ENCODE measurements around the gene PLEKHA3. TPM values are rescaled to one million over a fixed set of nuclear protein-coding genes. Genes with fewer than 3 reads are reported as not detected.
A peak's percentile ranks its signal among the peaks of the same experiment; 100 is the strongest.

Gene PLEKHA3
- total and polyA plus RNA-seq, 10 of the 15 experiments (the other 5 are each of a cell fraction or from before 2014, with no cell fraction given), result 1.4 to 21.1 (median 7.4) TPM

- no TSS peak for BruUV-seq (replicated peaks)
- Histone ChIP-seq H2AFZ (ENCODE audit: control insufficient read depth, low read depth, low read length) (no peak overlapping the region), H3K9me3 (replicated peaks; ENCODE audit: control insufficient read depth, insufficient read depth, low read length) (no peaks in the 10 kb centered on the region; the same call in 2 of the 3 replicates), H3K4me3 (peak overlapping the region; percentile 41; the same call in 1 of the 2 replicates), H3K79me2 (ENCODE audit: control insufficient read depth, insufficient read depth, low read length) (peaks cover 63% of the 10 kb centered on the region), H3K9ac (ENCODE audit: control insufficient read depth, insufficient read depth, low read length) (no peak overlapping the region; the same call in 1 of the 2 replicates), H3K27ac (ENCODE audit: control insufficient read depth, insufficient read depth) (peak overlapping the region; percentile 84), H4K20me1 (ENCODE audit: control insufficient read depth, insufficient read depth) (no peaks in the 10 kb centered on the region), H3K4me2 (ENCODE audit: control insufficient read depth, insufficient read depth) (peak overlapping the region; percentile 56), H3K4me1 (ENCODE audit: control insufficient read depth, insufficient read depth, low read length) (peaks cover 33% of the 10 kb centered on the region), H3K27me3 (replicated peaks in 1 of 2; ENCODE audit: control insufficient read depth in 2 of 2, insufficient read depth in 2 of 2, low read length in 1 of 2) (no peaks in the 10 kb centered on the region), H3K36me3 (ENCODE audit: control insufficient read depth in 2 of 2, insufficient read depth in 2 of 2, low read length in 1 of 2) (peaks cover 3 to 11% of the 10 kb centered on the region in 2 experiments)
- intact Hi-C loops (cut with micrococcal nuclease; ENCODE audit: unreplicated experiment) (loop anchor here (10.0 kb wide), 1 partner anchor 726 kb away; no protein-coding TSS in a partner anchor), in situ Hi-C loops (cut with MboI) (no loop called here)
- ChIA-PET RAD21 (ENCODE audit: unreplicated experiment) (interaction anchor here (0.7 to 4.8 kb wide), 4 partner anchors 11 to 124 kb away, joined by 3 to 29 read pairs (median 8); partner anchors contain the start of gene PLEKHA3), SMC1A (ENCODE audit: uncharacterized antibody, unreplicated experiment) (interaction anchor here (1.1 to 2.4 kb wide), 7 partner anchors 10 to 127 kb away, joined by 3 to 18 read pairs (median 5); no protein-coding TSS in a partner anchor), CTCF (interaction anchor here (0.7 to 2.7 kb wide), 5 partner anchors 21 to 172 kb away, joined by 3 to 15 read pairs (median 4); partner anchors contain the start of gene PLEKHA3), POLR2A (interaction anchor here (1.2 to 1.4 kb wide), 2 partner anchors 8 to 49 kb away, joined by 3 to 6 read pairs; partner anchors contain the start of gene PLEKHA3)
- no peak for FAIRE-seq
- DNase-seq (ENCODE audit: low read depth, low spot score), result no peak
- 34% methylated on average over 2 of the region's 2 CpGs for WGBS (ENCODE audit: insufficient coverage, insufficient replicate concordance, low lambda C conversion rate, missing lambda C conversion rate)
- peak; percentile 12 for ATAC-seq
- no peak for TF ChIP-seq ZNF217 (IDR thresholded peaks at IDR 0.05)
- TF ChIP-seq HDAC2 (IDR thresholded peaks at IDR 0.05), result no peak
- TF ChIP-seq RUNX3 (IDR thresholded peaks at IDR 0.05; ENCODE audit: low read length), result peak; percentile 33; the same call in 1 of the 2 replicates
- 0 out of 2 replicates have a peak, but pooled peaks have one; percentile 48 for TF ChIP-seq CHD1 (IDR thresholded peaks at IDR 0.05; ENCODE audit: low read depth, low read length)
- no peak; the same call in 1 of the 2 replicates for TF ChIP-seq CREM (IDR thresholded peaks at IDR 0.05; ENCODE audit: low read depth)
- no peak for TF ChIP-seq HDAC6 (IDR thresholded peaks at IDR 0.05; ENCODE audit: unreplicated experiment)
- TF ChIP-seq BACH1 (IDR thresholded peaks at IDR 0.05; ENCODE audit: borderline replicate concordance), result no peak; the same call in 1 of the 2 replicates
- peak; percentile 49 to 50; a peak in 2 of 4 replicates for TF ChIP-seq EP300 (IDR thresholded peaks at IDR 0.05; ENCODE audit: borderline replicate concordance in 1 of 2, control insufficient read depth in 1 of 2, low read depth in 2 of 2, low read length in 2 of 2)
- TF ChIP-seq HDGF (IDR thresholded peaks at IDR 0.05), result no peak
- TF ChIP-seq SIN3A (IDR thresholded peaks at IDR 0.05; ENCODE audit: low read depth, low read length), result no peak
- no peak for TF ChIP-seq ZBED1 (IDR thresholded peaks at IDR 0.05; ENCODE audit: borderline replicate concordance)
- TF ChIP-seq MEF2A (IDR thresholded peaks at IDR 0.05; ENCODE audit: insufficient read depth, low read depth, low read length), result no peak
- TF ChIP-seq SIX5 (IDR thresholded peaks at IDR 0.05; ENCODE audit: low read depth, low read length, severe bottlenecking), result no peak
- no peak for TF ChIP-seq KDM1A (IDR thresholded peaks at IDR 0.05; ENCODE audit: borderline replicate concordance)
- no peak for TF ChIP-seq EED (IDR thresholded peaks at IDR 0.05; ENCODE audit: low read depth)
- no peak for TF ChIP-seq CEBPZ (IDR thresholded peaks at IDR 0.05; ENCODE audit: low read depth, low read length)
- TF ChIP-seq PKNOX1 (IDR thresholded peaks at IDR 0.05), result no peak
- 0 out of 4 replicates have a peak, but pooled peaks of 1 of the 2 experiments have one; percentile 36 for TF ChIP-seq BHLHE40 (IDR thresholded peaks at IDR 0.05; ENCODE audit: borderline replicate concordance in 1 of 2, low read depth in 2 of 2, low read length in 1 of 2)
- no peak for TF ChIP-seq DPF2 (IDR thresholded peaks at IDR 0.05)
- TF ChIP-seq NFYA (IDR thresholded peaks at IDR 0.05; ENCODE audit: borderline replicate concordance, low read depth, low read length), result no peak
- TF ChIP-seq PAX8 (IDR thresholded peaks at IDR 0.05), result no peak
- TF ChIP-seq BCL11A (IDR thresholded peaks at IDR 0.05; ENCODE audit: low read depth, low read length), result no peak
- TF ChIP-seq JUND (IDR thresholded peaks at IDR 0.05; ENCODE audit: low read depth, low read length), result no peak
Observed at GRCh38 chr2:178529194-178529593, 48.9 kb downstream of the PLEKHA3 start.

Data from GM12878 (cell line).